22Rv1 (cell line): ENCODE results near the gene GNPNAT1.

ENCODE experiments used
- H3K27ac ChIP-seq: fragments of 450-650 bp; 2 replicates; pipeline ENCODE4 v1.5.1; 2017
- ZFX ChIP-seq: fragments of 450-650 bp; IDR thresholded peaks from 2 replicates; pipeline ENCODE4 v1.6.1; 2017; ENCODE audit warnings: antibody characterized with exemption, borderline replicate concordance
- TF ChIP-seq, protein P1 (sequence below): fragments of 450-650 bp; IDR thresholded peaks from 2 replicates; pipeline ENCODE4 v1.5.1; 2017; ENCODE audit warnings: mild to moderate bottlenecking

Gene GNPNAT1

DNA sequence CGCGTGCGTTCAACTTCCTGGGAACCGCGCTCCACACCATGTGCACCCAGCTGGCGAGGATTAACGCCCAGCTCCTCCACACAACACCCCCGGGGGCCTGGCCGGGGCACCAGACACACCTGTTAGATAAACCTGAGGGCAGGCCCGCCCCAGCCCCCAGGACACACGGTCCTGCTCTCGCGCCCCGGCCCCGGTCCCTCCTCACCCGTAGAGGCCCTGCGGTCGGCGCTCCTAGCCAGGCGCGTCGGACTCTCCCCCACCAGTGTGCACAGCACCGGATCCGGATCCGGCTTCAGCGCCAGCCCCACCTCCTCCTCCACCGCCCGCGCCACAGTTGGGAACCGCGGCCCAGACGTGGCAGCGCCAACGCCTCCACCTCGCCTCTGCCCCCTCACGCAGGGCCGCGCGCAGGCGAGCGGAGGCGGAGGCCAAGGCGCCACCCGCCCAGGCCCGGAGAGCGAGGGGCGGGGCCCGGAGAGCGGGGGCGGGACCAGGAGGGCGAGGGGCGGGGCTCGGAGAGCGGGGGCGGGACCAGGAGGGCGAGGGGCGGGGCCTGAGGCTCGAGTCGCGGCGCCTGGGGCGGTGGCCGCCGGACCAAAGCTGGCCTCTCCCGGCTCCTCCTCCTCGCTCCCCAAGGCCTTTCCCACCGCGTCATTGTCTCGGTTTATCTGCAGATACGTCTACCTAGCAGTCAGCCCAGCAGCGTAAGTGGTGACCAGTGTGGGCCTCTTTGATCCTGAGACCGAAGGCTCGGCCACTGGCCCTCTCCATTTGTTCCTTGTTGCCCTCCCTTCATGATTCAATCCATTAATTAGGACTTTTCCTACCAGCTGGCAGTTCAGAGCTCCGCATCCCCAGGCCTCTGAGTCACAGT lies at the start of gene GNPNAT1:
GNPNAT1 (minus strand) TSS at position 385 of the 874 bp plus-strand sequence. CDS start 6,957 bp downstream, outside the sequence.
- H3K27ac ChIP-seq, result peak within 1 kb of the TSS; percentile 94
- no peak for TF ChIP-seq ZFX
- TF ChIP-seq, protein P1, sequence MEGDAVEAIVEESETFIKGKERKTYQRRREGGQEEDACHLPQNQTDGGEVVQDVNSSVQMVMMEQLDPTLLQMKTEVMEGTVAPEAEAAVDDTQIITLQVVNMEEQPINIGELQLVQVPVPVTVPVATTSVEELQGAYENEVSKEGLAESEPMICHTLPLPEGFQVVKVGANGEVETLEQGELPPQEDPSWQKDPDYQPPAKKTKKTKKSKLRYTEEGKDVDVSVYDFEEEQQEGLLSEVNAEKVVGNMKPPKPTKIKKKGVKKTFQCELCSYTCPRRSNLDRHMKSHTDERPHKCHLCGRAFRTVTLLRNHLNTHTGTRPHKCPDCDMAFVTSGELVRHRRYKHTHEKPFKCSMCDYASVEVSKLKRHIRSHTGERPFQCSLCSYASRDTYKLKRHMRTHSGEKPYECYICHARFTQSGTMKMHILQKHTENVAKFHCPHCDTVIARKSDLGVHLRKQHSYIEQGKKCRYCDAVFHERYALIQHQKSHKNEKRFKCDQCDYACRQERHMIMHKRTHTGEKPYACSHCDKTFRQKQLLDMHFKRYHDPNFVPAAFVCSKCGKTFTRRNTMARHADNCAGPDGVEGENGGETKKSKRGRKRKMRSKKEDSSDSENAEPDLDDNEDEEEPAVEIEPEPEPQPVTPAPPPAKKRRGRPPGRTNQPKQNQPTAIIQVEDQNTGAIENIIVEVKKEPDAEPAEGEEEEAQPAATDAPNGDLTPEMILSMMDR, result 0 out of 2 replicates have a peak, but pooled peaks have one; percentile 0

DNA sequence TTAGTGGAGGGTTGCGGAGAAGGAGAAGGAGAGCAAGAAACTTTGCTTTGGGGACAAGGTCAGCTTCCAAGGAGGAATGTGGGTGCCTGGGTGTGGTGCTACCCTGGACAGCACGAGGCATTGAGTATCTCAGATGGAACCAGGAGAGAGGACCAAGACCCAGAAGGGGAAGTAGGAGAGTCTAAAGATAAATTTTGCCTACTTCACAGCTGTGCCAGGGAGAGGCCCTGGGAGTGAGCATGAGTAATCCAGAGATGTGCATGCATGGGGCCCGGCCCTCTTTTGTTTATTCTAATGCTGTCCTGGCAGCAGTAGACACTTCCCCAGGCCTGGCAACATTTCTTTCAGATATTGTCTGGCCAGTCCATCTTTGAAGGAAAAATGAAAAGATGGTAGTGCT lies 49.5 kb upstream of the GNPNAT1 start:
- TF ChIP-seq, protein P1, result no peak
- no peak overlapping the region for H3K27ac ChIP-seq

DNA sequence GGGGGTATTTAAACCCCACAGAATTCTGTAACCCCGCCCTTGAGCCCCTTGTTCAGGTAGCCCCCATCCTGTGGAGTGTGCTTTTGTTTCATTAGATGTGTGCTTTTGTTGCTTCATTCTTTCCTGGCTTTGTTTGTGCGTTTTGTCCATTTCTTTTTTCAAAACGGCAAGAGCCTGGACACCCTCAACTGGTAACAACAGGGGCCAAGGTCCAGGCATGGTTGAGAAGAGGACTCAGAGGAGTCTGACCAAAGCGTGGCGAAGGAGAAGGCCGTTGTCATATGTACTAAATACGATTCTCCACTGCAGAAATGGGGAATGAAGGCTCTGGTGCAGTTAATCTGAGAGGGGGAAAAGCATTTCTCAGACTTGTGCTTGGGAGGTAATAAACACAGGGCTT lies 46.0 kb upstream of the GNPNAT1 start:
- TF ChIP-seq, protein P1, result no peak
- no peak for TF ChIP-seq ZFX
- no peak overlapping the region for H3K27ac ChIP-seq

DNA sequence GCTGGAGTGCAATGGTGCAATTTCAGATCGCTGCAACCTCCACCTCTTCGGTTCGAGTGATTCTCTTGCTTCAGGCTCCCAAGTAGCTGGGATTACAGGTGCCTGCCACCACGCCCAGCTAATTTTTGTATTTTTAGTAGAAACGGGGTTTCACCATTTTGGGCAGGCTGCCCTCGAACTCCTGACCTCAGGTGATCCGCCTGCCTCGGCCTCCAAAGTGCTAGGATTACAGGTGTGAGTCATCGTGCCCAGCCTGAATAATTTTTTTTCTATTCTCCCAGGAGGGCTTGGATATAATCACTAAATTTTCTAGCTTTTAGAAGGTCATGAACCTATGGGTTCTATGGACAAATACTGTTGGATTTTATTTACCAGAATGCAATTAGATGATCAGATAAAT lies 44.7 kb upstream of the GNPNAT1 start:
- no peak overlapping the region for H3K27ac ChIP-seq
- no peak for TF ChIP-seq ZFX
- TF ChIP-seq, protein P1, result no peak

DNA sequence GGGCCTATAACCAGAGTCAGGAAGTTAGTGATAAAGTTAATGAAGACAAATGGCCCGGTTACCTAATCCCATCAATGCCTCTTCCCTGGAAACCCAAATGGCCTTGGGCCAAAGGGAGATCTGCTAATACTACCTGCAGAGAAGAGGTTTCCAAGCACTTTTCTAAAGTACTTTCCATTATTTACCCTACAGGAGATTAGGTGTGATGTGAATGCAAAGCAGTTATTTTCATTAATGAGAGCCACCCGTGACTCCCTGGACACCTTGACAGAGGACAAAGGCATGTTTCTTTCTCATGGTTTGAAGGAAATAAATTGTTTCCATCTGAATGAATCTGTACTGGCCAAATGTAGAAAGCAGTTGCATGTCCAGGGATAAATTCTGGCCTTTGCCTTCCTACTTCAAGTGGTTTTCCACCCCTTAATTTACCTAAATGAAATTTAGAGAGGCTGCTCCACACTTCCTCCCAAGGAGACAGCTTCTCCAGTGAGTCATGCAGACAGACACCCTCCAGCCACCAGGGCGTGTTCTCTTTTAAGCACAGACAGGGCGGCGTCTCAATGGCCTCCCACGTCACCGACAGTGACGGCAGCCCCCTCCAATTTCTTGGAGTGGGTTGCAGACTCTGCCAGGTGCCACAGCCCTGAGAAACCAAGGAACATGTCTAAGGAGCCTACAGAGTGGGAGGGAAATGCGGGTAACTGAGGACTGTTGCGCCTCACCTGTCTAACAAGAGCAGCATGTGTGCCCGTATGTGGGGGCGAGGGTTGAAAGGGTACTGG lies 43.9 kb upstream of the GNPNAT1 start:
- TF ChIP-seq ZFX, result no peak
- TF ChIP-seq, protein P1, result no peak
- no peak overlapping the region for H3K27ac ChIP-seq

DNA sequence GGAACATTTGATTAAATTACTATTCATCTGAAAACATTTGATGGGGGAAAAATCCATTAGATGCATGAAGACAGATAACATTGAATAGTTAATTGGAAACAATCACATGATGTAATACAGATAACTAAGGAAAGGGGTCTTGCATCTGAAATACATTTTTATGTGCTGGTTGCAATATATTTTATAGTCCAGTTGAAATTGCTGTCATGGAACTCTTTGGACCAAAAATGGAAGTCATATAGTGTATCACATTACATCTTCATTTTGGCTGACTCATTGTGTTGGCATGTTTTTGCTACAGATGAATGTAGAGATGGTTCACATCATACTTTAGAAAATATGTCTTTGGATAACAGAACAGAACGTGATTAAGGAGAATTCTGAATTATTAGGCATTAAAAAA lies 43.0 kb upstream of the GNPNAT1 start:
- H3K27ac ChIP-seq, result no peak overlapping the region
- TF ChIP-seq ZFX, result no peak
- TF ChIP-seq, protein P1, result no peak

DNA sequence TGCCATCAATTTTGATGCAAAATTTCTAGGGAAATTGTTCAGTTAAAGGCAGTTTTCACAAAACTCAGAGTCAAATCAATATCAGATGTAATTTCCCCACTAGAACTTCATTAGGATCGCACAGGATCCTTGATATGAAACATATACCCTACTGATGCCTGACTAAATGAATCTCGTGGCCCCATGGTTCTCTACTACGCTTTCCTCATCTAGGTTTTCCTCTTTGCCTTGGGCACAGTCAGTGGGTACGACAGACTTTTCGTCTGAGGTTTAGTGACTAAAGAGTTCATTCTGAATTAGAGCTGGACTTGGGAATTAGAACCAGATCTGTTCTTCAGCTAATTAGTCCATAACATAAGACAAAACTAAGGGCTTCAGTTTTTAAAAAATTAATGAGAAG lies 42.5 kb upstream of the GNPNAT1 start:
- no peak overlapping the region for H3K27ac ChIP-seq

More for the DNA sequence above, 42.5 kb upstream of the GNPNAT1 start:
- TF ChIP-seq ZFX, result no peak
- TF ChIP-seq, protein P1, result no peak
